ENCODE results near the gene IL4I1. TPM values are rescaled to one million over a fixed set of nuclear protein-coding genes. Genes with fewer than 3 reads are reported as not detected.
A peak's percentile ranks its signal among the peaks of the same experiment; 100 is the strongest.

IL4I1 gene
- total and polyA plus RNA-seq, 7 donors, result 0.05 to 3.3 (median 0.39) TPM

DNA sequence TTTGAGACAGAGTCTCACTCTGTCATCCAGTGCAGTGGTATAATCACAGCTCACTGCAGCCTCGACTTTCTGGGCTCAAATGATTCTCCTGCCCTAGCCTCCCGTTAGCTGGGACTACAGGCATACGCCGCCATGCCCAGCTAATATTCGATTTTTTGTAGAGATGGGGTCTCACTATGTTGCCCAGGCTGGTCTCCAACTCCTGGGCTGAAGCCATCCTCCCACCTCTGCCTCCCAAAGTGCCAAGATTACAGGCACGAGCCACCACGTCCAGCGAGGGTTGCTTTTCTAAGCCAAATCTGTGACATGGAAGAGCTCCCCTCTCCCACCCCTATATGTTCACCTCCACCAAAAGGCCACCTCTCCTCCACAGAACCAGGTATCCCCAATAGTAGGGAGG lies 21.4 kb upstream of the IL4I1 start:
- ATAC-seq (no peak), DNase-seq (no peak)
- H3K9me3 ChIP-seq, result no peaks in the 10 kb centered on the region
- TF ChIP-seq, protein P1, sequence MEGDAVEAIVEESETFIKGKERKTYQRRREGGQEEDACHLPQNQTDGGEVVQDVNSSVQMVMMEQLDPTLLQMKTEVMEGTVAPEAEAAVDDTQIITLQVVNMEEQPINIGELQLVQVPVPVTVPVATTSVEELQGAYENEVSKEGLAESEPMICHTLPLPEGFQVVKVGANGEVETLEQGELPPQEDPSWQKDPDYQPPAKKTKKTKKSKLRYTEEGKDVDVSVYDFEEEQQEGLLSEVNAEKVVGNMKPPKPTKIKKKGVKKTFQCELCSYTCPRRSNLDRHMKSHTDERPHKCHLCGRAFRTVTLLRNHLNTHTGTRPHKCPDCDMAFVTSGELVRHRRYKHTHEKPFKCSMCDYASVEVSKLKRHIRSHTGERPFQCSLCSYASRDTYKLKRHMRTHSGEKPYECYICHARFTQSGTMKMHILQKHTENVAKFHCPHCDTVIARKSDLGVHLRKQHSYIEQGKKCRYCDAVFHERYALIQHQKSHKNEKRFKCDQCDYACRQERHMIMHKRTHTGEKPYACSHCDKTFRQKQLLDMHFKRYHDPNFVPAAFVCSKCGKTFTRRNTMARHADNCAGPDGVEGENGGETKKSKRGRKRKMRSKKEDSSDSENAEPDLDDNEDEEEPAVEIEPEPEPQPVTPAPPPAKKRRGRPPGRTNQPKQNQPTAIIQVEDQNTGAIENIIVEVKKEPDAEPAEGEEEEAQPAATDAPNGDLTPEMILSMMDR (IDR thresholded peaks at IDR 0.05), result no peak
- 91 to 95% (median 93%) methylated on average over 8 of the region's 8 CpGs for WGBS, 3 donors
- intact Hi-C loops (cut with DNase I), result no loop called here
- H3K4me3 ChIP-seq, result no peak overlapping the region
- H3K27me3 ChIP-seq (ENCODE audit: insufficient read depth in 3 of 3, low read length in 2 of 3), result no peaks in the 10 kb centered on the region
- no peak overlapping the region for H3K27ac ChIP-seq
- H3K36me3 ChIP-seq (ENCODE audit: insufficient read depth in 1 of 2, low read depth in 1 of 2), result peaks cover 0 to 49% of the 10 kb centered on the region in 2 donors
- H3K4me1 ChIP-seq, result no peaks in the 10 kb centered on the region

DNA sequence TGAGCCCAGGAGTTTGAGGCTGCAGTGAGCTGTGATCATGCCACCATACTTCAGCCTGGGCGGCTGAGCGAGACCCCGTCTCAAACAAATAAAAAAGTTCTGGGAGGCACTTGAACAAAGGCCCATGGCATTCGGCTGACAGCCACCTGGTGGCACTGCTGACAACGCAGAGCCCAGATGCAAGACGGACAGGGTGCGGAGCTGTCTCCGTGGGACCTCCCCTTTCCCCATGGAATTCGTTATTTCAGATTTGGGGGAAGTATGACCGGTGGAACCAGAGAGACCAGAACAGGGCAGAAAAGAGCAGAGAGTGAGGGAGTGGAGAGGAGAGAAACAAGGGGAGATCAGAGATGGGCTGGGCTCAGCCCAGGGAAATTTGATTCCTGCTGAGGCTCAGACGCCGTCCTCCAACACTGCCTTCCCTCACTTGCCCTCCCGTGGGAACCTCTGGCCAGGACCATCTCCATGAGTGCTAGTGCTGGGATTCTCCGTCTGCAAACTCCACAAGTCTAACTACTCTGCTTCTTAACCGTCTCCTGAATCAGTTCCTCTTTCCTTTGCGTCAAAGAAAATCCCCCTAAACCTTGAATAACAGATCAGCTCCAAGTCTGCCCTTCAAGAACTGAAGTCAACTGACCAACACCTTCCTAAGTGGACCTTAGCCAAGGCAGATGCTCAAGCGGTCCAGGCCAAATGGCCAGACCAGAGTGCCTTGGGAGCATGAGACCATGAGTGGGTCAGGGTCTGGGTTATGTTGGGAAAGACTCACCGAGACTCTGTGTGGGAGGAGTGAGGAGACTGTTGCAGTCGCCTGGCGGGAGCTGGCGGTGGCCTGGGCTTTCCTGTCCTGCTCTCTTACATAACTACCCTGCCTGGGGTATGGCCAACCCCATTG lies 20.4 kb upstream of the IL4I1 start:
- H3K9me3 ChIP-seq, result no peaks in the 10 kb centered on the region
- WGBS, 3 donors, result 73 to 83% (median 77%) methylated on average over 21 of the region's 21 CpGs
- no peak overlapping the region for H3K4me3 ChIP-seq
- H3K27ac ChIP-seq, result no peak overlapping the region
- TF ChIP-seq, protein P1 (IDR thresholded peaks at IDR 0.05), result no peak
- DNase-seq, result no peak
- ATAC-seq, result peak; percentile 27 to 34 (median 32)
- H3K4me1 ChIP-seq, result no peaks in the 10 kb centered on the region
- H3K27me3 ChIP-seq (ENCODE audit: insufficient read depth in 3 of 3, low read length in 2 of 3), result no peaks in the 10 kb centered on the region
- peaks cover 0 to 50% of the 10 kb centered on the region in 2 donors for H3K36me3 ChIP-seq (ENCODE audit: insufficient read depth in 1 of 2, low read depth in 1 of 2)
- intact Hi-C loops (cut with DNase I), result no loop called here

DNA sequence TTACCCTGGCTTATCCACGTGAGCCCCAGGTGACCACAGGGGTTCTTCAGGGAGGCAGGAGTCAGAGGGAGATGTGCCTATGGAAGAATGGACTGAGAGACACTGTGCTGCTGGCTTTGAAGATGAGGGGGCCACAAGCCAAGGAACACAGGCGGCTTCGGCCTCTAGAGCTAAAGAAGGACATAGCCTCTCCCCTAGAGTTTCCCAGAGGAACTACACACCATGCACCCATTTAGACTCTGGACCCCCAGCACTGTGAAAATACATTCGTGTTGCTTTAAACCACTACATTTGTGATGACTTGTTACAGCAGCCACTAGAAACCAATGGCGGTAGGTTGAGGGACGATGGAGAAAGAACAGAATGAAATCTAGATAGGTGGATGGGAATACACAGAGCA lies 18.6 kb upstream of the IL4I1 start:
- H3K9me3 ChIP-seq, result no peaks in the 10 kb centered on the region
- no peaks in the 10 kb centered on the region for H3K4me1 ChIP-seq
- DNase-seq (no peak), ATAC-seq (no peak)
- intact Hi-C loops (cut with DNase I), result no loop called here
- H3K36me3 ChIP-seq (ENCODE audit: insufficient read depth in 1 of 2, low read depth in 1 of 2), result peaks cover 0 to 58% of the 10 kb centered on the region in 2 donors
- H3K4me3 ChIP-seq, result no peak overlapping the region
- no peaks in the 10 kb centered on the region for H3K27me3 ChIP-seq (ENCODE audit: insufficient read depth in 3 of 3, low read length in 2 of 3)
- no peak overlapping the region for H3K27ac ChIP-seq
- TF ChIP-seq, protein P1 (IDR thresholded peaks at IDR 0.05), result no peak
- 97 to 99% (median 97%) methylated on average over 6 of the region's 6 CpGs for WGBS, 3 donors

DNA sequence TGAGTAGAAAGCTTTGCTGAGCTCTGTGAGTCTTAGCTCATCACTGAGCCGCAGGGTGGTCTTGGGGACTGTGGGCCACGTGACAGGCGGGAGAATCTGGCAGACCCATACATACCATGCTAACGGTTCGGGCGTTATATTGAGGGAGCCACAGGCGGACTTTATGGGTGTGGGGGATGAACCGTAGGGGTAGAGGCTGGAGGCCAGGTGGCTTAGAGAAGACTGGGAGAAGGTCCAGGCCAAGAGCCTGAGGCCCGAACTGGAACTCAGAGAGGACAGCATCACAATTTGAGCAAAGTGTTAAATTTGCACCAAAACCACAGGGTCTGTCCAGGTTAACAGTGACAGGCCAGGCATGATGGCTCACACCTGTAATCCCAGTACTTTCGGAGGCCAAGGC lies 17.0 kb upstream of the IL4I1 start:
- no peaks in the 10 kb centered on the region for H3K9me3 ChIP-seq
- 79 to 81% (median 80%) methylated on average over 10 of the region's 10 CpGs for WGBS, 3 donors
- H3K4me1 ChIP-seq, result no peaks in the 10 kb centered on the region
- intact Hi-C loops (cut with DNase I), result no loop called here
- no peak overlapping the region for H3K4me3 ChIP-seq
- peaks cover 0 to 69% of the 10 kb centered on the region in 2 donors for H3K36me3 ChIP-seq (ENCODE audit: insufficient read depth in 1 of 2, low read depth in 1 of 2)
- H3K27me3 ChIP-seq (ENCODE audit: insufficient read depth in 3 of 3, low read length in 2 of 3), result no peaks in the 10 kb centered on the region
- ATAC-seq (no peak), DNase-seq (no peak)
- TF ChIP-seq, protein P1 (IDR thresholded peaks at IDR 0.05), result no peak
- no peak overlapping the region for H3K27ac ChIP-seq
